GM21576 (cell line): ENCODE measurements around the gene TMSB4X.

Experiments used
- ATAC-seq: cut with Tn5 transposase; IDR thresholded peaks from one replicate; pipeline ENCODE4 v1.9.1; 2021; ENCODE audit warnings: mild to moderate bottlenecking, moderate library complexity; ENCODE audit not compliant: unreplicated experiment

The TMSB4X gene

DNA sequence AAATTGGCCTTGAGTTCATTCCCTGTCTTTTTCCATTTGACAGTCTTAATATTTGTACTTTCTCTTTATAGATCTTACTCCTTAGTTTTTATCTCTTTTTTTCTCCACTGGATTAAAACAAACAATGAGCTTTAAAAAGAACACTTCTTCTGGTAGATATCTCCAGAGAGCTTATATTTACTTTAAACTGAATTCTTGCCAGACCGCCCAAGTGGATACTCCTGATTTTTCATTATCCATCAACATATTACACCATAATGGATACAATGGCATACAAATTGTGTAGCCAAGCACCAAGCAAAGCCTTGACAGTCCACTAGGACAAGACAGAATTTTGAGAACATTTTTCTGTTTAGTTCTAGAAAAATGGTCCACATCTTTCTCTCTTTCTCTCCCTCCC, 18.9 kb downstream of the TMSB4X start:
- no peak for ATAC-seq

DNA sequence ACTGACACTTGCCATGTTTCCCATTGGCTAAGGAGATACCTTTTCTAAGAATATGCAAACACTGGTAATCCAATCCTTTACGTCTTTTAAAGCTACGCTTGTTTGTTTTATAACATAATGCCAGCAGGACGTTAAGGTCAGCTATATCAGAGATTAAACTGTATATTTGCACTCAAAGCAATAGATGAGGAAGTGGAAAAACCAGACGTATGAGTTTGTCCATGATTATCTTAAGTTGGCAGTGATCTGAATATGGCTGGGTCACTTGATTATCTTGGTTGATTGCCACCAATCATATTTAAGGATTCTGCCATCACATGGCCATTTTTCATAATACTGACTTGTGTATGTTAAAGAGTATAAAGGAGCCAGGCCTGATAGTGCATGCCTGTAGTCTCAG, 19.4 kb downstream of the TMSB4X start:
- no peak for ATAC-seq

DNA sequence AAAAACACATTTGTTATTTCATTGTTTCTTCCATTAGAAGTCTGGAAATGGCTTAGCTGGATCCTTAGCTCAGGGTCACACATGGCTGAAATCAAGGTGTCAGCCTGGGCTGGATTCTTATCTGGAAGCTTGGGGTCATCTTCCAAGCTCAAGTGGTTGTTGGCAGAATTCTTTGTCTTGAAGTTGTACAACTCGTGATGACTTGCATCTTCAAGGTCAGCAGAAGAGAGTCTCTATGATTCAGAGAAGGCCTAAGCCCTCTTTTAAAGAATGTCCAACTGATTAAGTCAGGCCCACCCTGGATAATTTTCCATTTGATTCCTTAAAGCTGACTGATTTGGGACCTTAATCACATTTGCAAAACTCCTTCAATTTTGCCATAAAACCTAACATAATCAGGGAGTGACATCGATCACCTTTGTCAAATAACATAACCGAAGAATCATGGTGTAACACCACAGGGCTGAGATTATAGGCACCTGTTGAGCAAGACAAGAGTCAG, 22.1 kb downstream of the TMSB4X start:
- no peak for ATAC-seq

DNA sequence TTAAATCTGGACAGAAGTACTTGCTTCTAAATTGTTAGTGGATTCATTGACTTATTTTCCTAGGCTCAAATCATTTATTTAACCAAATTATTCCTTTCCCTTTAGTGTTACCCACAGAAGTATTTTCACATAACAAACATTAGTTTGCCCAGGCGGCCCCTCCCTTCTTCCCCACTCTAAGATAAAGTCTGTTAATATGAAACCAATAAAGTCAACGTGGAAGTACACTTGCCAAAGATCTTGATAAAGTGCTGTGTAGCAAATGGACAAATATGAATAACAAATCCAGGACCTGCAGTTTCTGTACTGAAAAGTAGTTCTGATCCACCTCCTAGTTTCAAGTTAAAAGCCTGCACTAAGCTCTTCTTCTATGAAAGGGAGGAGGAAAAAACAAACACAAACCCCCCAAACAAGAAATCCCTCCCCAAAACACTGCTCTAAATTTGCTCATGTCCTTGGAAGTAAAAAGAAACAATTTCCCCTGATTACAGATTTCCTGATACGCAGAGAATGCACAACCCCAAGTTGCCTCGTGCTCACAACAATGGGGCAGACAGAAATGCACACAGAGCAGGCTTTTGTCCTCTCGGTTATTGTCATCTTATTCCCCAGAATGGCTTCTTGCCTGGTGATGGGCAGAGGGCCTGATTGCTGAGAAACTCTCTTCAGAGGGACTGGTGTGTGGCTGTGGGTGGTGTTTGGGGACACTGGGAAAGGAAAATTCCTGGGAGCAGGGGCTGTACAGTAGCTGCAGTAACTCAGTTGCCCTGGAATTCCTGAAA, 23.2 kb downstream of the TMSB4X start:
- no peak for ATAC-seq

DNA sequence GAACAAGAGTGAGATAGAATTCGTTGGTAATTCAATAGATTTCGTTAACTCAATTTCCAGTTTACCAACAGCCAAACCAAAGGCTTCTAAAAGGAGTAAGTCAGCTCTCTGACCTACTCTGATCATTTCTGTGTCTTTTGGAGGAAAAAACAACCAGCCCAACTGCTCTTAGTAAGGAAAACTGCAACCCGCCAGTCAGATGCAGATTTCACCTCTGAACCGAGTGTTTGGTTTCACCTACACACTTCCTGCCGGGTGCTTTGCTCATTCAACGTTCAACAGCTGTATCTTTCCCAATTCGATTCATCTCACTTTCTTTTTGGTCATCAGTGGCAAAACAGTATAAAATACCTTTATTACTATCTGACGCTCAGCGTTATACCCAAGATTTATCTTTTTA, 24.5 kb downstream of the TMSB4X start:
- peak; percentile 51 for ATAC-seq

DNA sequence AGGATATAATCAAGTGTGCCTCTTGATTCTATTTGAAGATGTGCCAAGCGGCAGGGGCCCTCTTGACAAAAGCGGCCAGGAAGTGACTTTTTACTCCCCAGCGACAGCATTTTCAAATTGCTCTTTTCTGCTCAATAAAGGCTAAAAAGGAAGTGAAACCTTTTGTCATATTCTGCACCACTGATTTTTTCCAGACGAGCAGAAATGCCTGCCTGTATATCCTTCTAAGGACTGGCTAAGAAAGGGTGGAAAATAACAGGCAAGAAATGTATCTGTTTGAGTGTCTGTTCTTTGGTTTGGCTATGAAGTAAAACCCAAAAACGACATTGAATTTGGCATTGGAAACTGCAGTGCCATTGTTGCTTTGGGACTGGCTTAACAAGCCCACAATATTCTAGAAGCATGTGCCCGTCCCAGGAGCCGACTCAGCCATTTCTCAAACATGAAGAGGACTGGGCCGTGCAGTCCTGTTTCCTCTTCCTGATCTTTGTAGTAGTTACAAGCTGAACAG, 25.4 kb downstream of the TMSB4X start:
- peak; percentile 43 for ATAC-seq

DNA sequence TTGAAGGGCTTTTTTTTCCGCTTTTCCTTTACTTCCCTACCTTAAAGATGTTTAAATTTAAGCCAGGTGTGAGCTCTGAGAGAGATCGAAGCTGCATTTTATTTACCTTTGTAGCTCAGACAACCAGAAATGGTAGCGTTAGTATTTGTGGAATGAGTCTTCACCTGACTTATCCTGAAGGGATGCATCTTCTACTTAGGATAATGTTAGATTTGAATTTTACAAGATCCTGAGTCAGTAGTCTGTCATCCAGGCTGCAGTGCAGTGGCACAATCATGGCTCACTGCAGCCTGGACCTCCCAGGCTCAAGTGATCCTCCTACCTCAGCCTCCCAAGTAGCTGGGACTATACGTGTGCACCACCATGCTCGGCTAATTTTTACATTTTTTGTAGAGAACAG, 26.2 kb downstream of the TMSB4X start:
- no peak for ATAC-seq

DNA sequence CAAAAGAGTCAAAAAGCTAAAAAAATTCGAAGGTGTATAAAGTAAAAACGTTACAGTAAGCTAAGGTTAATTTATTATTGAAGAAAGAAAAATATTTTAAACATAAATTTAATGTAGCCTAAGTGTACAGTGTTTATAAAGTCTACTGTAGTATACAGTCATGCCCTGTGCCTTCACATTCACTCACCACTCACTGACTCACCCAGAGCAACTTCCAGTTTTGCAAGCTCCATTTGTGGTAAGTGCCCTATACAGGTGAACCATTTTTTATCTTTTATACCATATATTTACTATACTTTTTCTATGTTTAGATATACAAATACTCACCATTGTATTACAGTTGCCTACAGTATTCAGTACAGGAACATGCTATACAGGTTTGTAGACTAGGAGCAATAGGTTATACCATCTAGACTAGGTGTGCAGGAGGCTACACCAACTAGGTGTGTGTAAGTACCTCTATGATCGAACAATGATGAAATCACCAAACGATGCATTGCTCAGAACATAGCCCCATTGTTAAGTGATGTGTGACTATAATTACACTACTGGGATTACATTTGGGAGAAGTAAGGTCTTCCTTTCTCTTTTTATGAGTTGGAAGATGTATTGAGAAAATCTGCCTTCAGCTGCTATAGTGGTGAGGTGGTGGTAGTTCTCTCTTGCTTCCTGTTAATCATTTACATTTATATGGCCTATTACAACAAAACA, 27.2 kb downstream of the TMSB4X start:
- no peak for ATAC-seq

DNA sequence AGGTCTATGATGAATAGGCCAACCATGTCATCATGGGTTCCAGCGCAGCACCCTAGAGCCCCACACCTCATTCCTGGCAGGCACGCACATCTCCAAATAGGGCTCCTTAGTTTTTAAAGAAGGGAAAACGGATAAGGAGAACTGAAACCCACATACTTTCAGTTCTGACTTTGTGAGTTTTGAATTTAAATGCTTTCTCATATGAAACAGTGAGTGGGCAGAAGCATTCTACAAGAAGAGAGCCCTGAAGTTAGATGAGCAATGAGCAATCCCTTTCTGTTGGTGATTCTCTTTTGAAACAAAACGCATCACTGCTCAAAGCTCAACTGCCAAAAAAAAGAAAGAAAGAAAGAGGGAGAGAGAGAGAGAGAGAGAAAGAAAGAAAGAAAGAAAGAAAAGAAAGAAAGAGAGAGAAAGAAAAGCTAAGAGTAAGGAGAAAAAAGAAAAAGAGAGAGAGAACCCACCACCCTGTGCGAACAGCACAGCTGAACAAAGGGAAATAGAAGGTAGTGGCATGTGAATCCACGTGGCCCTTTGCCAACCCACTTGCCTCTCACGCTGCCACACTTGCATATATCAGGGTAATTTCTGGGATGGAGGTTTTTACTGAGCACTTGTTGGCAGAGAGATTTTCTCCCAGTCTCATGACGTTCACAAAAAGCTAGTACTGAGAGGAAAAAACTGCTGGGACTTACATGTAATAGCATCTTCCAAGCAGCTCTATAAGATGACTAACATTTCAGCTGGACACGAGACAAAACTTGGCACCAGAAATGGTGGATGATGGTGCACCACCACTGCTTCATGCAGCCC, 31.0 kb downstream of the TMSB4X start:
- peak; percentile 51 for ATAC-seq

DNA sequence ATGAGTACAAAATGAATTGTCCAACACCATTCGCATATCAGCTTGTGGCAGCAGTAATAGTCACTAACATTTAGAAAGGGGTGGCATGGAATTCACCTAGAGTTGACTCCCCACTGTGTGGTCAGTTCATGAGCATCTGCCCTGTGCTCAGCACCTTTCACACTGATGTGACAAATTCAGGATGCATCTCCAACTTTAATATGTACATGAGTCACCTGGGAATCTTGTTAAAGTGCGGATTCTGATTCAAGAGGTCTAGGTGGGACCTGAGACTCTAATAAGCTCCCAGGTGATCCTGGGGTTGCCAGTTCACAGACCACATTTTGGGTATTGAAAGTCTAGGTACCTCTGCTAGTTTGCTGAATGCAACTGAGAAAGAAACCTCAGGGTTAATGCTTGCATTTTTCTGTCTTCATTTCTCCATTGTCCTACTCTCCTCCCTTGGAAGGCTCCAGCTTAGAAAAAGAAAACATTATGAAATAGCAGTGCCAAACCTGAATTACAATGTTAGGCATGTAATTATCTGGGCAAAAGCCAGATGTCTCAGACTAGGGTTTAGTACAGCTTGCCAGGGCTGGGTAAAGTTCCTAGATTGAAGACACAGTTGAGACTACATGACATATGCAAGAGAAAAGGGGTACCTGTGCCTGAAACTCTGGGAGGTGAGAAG, 32.7 kb downstream of the TMSB4X start:
- ATAC-seq, result no peak

DNA sequence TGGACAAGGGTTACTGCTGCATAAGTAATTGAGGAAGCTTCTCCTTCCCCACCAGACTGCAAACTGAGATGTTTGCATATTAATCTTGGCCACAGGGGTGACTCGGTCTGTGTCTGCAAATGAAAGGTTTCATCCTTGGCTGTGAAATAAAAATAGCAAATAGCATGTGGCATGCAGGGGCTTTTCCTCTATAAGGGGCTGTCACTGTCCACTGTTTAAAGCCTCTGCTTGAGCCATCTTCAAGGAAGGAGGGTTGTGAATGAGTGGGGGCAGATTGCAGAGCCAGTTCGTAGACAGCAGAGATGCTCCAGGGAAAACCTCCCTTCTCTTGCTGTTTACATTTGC, 33.3 kb downstream of the TMSB4X start:
- ATAC-seq, result no peak

DNA sequence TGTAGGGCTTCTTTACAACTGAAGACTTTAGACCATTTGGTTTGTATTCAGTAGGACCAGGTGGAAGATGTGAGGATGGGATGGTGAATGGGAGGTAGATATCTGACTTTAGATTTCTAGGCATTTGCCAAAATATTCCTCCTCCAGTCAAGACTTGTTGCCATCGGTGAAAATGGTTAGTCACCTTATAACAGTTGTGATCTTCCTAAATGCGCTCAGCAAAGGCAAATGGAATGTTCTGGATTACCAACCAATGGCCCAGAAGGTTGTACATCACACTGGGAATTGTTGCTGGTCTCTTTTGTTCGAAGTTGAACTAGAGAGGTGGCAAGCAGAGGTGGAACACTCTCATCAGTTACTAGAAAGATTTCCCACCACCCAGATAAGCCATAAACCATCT, 33.9 kb downstream of the TMSB4X start:
- no peak for ATAC-seq

DNA sequence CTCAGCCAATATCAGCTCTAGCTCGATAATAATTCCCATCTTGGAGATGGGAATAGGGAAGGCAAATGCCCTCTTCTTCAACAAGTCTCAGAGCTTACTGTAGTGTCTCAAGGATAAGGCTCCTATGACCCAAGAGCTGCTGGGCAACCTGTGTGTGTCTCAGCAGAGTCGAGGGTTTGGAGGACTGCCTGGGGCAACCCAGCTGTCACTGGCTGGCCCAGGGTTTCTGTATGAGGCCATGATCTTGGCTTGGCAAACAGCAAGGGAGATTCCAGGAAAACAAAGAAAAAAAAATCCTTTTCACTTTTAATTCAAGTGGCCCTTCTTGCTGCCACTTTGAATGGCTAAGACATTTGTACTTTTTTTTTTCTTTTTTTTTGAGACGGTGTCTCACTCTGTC, 34.4 kb downstream of the TMSB4X start:
- no peak for ATAC-seq

DNA sequence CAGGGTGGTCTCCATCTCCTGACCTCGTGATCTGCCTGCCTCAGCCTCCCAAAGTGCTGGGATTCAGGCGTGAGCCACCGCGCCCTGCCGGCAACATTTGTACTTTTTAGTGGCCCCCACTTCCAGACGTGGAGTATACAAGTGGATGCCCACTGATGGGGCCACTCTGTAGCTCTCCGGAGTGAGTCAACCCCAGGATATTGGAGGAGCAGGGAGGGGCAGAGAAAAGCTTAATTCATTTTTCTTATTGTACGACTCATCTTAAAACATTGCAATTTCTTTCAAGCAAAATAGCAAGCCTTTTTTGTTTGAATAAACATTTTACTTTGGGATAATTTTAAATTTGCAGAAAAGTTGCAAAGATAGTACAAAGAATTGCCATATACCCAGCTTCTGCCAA, 34.9 kb downstream of the TMSB4X start:
- ATAC-seq, result no peak

DNA sequence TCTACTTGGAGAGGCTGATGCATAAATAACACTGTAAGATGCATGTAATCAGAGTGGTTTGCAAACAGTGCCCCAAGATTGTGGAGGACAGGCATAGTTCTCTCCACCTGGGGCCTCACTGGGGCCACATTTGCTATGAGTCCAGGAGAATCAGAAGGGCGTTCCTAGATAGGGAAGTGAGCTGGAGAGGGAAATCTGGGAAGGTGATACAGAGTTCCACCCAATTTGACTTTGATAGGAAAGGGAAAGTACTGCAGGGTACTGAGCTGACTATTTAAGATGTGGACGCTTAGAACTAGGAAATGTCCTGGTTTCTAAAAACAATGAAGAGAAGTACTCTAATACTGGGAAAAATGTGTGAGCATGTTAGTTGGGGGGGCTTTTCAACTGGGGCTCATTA, 35.6 kb downstream of the TMSB4X start:
- no peak for ATAC-seq

DNA sequence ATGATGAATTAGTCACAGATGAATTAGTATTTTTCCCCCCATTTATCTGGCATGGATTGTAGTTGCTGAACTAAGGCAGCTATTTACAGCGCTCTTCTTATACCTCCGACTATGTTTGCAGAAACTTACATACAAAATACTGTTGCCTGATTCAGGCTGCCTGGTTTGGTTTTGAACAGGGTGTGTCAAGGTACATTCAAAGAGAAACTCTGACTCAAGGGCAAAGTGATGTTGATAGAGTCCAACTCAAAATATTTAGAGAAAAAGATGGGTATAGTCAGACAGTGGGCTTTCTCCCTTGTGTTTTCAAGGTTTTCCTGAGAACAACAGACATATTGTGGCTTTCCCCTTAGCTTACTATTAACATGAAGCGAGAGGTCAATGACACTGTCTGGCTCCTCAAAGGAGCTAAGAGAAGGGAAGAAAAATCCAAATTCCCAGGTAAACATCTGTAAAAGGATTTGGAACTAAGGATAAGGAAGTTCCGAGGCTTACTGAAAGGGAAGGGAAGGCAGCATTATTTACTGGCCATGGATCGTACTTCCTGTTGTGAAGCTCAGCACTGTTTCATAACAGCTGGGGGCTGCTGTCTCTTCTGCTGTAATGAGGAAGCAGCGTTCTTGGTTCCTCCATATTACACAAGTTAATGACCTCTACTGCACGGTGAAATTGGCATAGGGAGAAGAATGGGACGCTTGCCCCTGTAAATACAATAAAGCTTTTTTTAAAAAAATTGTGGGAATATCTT, 38.6 kb downstream of the TMSB4X start:
- peak; percentile 81 for ATAC-seq

DNA sequence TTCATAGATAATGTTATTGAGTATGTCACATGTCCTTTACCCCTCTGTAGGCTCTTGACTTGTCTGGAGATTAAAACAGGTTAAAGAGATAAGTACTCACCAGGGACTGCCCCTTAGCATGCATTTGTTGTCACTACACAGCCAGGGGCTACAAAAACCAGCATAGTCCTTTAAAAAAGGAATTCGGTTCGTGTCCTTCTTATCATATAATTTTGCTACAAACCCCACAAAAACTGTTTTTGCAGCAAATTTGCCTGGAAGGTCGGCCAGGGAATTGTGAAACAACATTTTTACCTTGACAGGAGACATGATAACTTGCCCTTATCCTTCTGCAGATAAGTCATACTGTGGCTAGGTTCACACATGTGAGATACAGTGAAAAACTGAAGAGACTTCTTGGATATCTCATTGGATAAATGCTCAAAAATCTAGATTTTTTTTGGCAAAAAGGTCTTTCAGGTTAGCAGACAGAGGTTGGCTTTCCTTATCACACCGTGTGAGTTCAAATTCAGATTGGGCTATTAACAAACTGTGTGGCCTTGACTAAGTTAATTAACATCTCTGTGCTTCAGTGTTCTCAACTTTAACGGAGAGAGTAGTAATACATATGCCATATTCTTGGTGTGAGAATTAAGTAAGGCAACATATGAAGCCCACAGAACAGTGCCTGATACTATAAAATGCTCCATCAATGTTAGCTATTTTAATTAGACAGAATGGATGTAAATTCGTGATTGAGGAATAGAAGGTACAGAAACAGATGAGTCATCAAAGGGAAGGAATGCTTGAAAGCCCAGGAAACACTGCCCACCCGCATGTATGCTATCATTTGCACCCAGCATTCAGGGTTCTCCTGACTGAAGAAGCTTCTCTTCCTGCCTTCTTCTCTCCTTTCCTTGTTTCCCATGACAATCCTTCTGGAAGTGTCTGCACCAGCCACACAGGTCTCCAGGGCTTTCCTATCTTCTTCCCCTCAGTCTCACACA, 39.5 kb downstream of the TMSB4X start:
- ATAC-seq, result peak; percentile 25

DNA sequence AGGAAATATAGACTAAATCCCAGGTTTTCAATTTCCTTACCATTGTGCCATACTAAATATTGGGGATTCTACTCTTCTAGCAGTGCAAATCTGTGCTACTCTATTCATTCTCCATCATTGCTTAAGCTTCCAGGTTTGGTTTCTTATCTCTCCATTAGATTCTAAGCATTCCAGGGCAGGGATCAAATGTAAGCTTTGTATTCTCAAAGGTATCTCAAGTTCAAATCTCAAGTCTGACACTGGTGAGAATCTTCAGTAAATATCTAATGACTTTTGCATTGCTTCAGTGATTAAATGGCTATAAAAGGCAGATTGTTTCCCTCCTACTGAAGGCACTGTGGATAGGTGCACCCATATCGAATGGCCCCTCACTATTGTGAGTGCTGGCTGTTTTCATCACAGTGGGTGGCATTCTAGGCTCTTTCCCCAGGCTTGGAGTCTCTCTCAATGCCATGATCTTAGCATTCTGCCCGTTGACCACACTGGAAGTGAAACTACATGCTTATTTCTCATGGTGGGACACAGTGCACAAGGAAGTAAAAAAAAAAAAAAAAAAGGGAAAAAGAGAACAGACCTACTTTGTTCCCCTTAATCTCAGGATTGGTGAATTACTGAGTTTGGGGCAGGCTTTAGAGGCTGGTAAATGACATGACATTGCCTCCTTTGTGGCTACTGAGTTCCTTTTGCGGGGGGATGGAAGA, 40.8 kb downstream of the TMSB4X start:
- ATAC-seq, result no peak
